Measurements from ENCODE around the gene TPST1.
"Not testable (repeated sequence)": the region's sequence is repeated elsewhere in the genome, so short reads cannot be mapped to it uniquely, and the experiment has no call there.

The TPST1 gene

GRCh38 chr7:66204822-66205740 is at the start of gene TPST1:
Gene TPST1, plus strand, starts transcription at chr7:66205334. Its CDS starts 35,092 bp downstream, at chr7:66240426.
- peak; percentile 93 for DNase-seq

DNA sequence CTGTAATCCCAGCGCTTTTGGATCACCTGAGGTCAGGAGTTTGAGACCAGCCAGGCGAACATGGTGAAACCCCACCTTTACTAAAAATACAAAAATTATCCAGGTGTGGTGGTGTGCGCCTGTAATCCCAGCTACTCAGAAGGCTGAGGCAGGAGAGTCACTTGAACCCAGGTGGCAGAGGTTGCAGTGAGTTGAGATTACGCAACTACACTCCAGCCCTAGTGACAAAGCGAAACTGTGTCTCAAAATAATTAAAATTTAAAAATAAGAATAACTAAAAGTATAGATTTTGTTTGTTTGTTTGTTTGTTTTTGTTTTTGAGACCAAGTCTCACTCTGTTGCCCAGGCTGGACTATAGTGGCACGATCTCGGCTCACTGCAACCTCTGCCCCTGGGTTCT is 49.1 kb upstream of the TPST1 start:
- not testable (repeated sequence) for DNase-seq

GRCh38 chr7:66157060-66157459 is 48.1 kb upstream of the TPST1 start:
- no peak for DNase-seq

GRCh38 chr7:66162622-66163021 is 42.5 kb upstream of the TPST1 start:
- no peak for DNase-seq

DNA sequence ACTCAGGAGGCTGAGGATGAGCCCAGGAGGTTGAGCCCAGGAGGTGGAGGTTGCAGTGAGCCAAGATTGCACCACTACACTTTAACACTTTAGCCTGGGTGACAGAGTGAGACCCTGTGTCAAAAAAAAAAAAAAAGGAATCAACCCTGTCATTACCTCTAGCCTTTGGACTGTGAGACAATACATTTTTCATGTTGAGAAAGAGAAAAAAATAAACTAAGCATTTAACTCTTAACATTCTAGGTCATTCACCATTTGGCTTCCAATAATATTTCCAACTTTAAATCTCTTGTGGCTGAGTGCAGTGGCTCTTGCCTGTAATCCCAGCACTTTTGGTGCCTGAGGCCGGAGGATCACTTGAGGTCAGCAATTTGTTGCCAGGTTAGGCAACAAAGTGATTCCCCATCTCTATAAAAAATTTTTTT is 41.9 kb upstream of the TPST1 start:
- DNase-seq, result no peak

GRCh38 chr7:66164356-66164755 is 40.8 kb upstream of the TPST1 start:
- no peak for DNase-seq

GRCh38 chr7:66167773-66168387 is 37.3 kb upstream of the TPST1 start:
- no peak for DNase-seq

DNA sequence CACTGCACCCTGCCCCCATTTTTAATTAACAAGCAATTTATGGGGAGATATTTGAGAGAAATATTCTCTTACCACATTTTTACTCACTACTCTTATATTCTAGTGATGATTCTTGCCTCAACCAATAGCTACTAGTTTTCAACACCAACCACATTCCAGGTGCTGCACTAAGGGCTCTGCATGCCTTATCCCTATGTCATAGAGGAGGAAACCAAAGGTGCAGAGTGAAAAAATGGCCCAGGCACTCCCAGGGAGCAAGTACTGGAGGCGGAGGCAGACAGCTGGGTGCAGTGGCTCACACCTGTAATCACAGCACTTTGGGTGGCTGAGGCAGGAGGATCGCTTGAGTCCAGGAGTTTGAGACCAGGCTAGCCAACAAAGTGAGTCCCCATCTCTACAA is 35.5 kb upstream of the TPST1 start:
- no peak for DNase-seq

DNA sequence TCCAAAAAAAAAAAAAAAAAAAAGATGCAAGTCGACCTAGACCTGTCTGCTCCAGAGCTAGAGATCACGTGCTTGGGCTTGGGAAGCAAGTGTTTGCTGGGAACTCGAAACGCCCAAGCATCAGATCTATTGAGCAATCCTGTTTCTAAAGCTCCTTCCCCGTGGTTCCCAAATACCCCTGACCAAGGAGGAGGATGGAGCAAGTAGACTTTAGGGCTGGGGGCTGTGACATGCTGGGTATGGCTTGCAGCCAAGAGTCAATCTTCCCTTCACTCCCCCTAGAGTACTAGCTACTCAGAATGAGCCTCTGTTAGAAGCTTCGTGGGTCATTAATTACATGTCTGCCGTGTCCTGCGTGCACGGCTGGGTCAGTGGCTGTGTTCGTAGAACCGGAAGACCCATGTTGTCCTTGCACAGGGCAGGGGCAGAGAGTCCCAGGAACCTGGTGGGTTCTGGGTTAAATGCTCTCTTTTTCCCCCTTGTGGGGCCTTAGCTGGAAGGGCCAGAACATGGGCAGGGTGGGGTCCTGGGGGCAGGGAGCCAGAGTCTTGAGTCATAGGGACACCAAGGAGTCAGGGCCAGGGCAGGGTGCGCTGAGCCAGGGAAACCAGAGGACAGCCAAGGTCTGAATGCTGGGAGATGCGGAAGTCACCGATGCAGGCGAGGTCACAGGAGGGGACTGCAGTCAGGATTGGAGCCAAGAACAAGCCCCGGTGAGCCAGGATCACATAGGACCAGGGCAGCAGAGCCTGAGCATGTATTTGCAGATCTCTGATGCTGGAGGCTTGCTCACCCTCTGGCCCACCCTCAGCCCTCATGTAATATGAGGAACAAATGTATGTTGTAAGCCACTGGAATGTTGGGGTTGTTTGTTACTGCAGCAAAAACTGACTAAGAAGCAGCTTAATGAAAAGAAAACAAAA is 34.6 kb upstream of the TPST1 start:
- DNase-seq, result no peak

- DNase-seq, result not testable (repeated sequence)
These were observed 32.4 kb upstream of the TPST1 start for GRCh38 chr7:66172536-66173401.

DNA sequence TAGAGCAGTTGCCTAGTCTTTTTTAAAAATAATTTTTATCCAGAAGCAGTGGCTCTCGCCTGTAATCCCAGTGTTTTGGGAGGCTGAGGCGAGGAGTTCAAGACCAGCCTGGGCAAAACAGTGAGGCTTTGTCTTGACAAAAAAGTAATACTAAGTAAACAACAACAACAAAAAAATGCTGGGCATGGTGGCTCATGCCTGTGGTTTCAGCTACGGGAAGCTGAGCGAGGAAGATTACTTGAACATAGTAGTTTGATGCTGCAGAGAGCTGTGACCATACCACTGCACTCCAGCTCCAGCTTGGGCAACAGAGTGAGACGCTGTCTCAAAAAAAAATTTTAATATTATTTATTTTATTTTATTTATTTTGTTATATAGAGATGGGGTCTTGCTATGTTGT is 31.3 kb upstream of the TPST1 start:
- no peak for DNase-seq

DNA sequence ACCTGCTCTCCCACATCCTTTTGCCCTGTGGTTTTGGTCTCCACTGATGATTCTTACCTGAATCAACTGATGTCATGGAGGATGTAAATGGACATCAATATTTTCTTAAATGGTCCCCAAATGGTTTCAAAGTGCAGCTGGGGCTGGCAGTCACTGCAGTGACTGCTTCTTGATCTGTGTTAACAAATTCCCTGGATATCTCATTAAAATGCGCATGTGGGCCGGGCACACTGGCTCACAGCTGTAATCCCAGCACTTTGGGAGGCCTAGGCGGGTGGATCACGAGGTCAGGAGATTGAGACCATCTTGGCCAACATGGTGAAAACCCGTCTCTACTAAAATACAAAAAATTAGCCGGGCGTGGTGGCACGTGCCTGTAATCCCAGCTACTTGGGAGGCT is 30.1 kb upstream of the TPST1 start:
- DNase-seq, result not testable (repeated sequence)

- DNase-seq, result no peak
These were observed 28.2 kb upstream of the TPST1 start for GRCh38 chr7:66176914-66177313.

- DNase-seq, result no peak
These were observed 26.9 kb upstream of the TPST1 start for GRCh38 chr7:66178258-66178657.

- no peak for DNase-seq
These were observed 23.8 kb upstream of the TPST1 start for GRCh38 chr7:66181329-66181728.

DNA sequence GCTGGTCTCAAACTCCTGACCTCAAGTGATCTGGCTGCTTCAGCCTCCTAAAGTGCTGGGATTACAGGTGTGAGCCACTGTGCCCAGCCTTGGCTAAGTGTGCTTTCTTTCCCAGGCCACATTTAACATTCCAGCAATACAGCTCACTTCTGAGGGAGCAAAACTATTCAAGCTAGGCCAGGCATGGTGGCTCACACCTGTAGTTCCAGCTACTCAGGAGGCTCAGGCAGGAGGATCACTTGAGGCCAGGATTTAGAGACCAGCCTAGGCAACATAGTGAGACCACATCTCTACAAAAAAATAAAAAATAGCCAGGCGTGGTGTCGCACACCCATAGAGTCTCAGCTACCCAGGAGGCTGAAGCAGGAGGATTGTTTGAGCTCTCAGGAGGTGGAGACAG is 23.3 kb upstream of the TPST1 start:
- DNase-seq, result no peak

- no peak for DNase-seq
These were observed 22.2 kb upstream of the TPST1 start for GRCh38 chr7:66182920-66183319.

DNA sequence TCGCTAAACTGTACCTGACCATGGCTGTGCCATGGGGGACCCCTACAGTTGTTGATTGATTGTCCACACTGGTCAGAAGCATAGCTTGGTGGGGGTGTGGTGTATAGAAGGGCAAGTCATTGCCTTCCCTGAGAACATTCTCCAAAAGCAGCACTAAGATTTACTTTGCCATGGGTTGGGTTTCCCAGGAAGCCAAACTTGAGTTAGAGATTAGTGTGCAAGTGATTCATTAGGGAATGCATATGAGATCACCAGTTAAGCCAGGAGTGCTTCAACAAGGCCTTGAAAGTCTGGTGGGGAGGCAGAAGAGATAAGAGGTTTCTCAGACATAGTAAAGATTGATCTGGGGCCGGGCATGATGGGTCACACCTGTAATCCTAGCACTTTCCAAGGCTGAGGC is 21.4 kb upstream of the TPST1 start:
- DNase-seq, result no peak

DNA sequence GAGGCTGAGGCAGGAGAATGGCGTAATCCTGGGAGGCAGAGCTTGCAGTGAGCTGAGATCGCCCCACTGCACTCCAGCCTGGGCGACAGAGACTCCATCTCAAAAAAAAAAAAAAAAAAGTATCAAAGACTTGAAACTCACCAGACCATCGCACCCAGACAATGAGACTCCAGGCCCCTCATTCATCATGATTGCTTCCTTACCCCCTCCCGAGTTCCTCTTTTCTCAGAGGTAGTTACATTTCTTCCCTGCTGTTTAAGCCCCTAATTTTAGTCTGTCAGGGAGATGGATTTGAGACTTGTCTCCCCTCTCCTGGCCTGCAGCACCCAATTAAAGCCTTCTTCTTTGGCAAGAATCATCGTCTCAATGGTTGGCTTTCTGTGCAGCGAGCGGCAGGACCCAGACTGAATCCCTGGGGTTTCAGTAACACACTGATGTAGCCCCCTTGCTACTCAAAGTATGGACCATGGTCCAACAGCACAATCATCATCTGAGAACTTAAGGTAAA is 19.4 kb upstream of the TPST1 start:
- DNase-seq, result no peak

- DNase-seq, result no peak
These were observed 18.1 kb upstream of the TPST1 start for GRCh38 chr7:66186991-66187390.

DNA sequence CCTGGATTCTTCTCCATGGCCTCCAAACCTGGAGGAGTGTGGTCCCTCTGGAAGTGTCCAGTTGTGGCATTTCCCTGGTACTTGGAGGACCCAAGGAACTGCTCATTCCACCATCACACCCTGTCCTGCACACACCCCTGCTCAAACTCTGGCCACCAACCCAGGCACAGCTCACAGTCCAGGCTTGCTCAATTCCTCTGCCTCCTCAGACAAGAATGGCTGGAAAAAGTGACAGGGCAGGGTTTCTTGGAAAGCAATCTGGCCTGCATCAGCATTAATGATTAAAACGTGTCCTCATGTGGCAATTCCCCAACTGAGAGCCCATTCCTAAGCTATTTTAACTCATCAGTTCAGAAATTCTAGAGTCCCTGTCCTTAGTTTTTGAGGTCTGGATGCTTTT is 17.2 kb upstream of the TPST1 start:
- no peak for DNase-seq

DNA sequence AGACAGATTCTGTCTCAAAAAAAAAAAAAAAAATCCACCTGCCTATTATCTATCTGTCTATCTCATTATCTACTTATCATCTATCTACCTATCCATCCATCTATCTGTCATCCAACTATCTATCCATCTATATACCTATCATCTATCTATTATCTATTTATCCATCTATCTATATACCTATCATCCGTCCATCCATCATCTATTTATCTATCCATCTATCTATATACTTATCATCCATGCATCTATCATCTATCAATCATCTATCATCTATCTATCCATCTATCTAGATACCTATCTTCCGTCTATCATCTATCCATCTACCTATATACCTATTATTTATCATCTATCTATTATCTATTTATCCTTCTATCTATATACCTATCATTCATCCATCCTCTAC is 16.5 kb upstream of the TPST1 start:
- no peak for DNase-seq

All from NCI-H1417 treated with DMSO at 0.1 percent for 48 hours (cell line).